ENCODE results near the gene ZNF366. TPM values are rescaled to one million over a fixed set of nuclear protein-coding genes. Genes with fewer than 3 reads are reported as not detected.

Gene ZNF366
- total RNA-seq, 2 experiments from 2014 or later = not detected

- no peak overlapping the region for H3K27ac Mint-ChIP-seq
- ChIA-PET CTCF (no interaction called here), POLR2A (no interaction called here)
- H3K27me3 Mint-ChIP-seq = peaks cover 26% of the 10 kb centered on the region
- no peaks in the 10 kb centered on the region for H3K36me3 Mint-ChIP-seq
- no peak overlapping the region for H3K4me3 Mint-ChIP-seq
- intact Hi-C loops (cut with micrococcal nuclease) = no loop called here
- H3K4me1 Mint-ChIP-seq (ENCODE audit: low read depth) = peaks cover 12% of the 10 kb centered on the region
- no peak for DNase-seq
- no peaks in the 10 kb centered on the region for H3K9me3 Mint-ChIP-seq
Observed at GRCh38 chr5:72468606-72469005, 38.6 kb downstream of the ZNF366 start.

GRCh38 chr5:72468024-72468423, 39.2 kb downstream of the ZNF366 start:
- no peak overlapping the region for H3K4me3 Mint-ChIP-seq
- H3K27me3 Mint-ChIP-seq = peaks cover 24% of the 10 kb centered on the region
- no peak overlapping the region for H3K27ac Mint-ChIP-seq
- ChIA-PET CTCF (no interaction called here), POLR2A (no interaction called here)
- H3K36me3 Mint-ChIP-seq = no peaks in the 10 kb centered on the region
- DNase-seq = no peak
- H3K4me1 Mint-ChIP-seq (ENCODE audit: low read depth) = peaks cover 12% of the 10 kb centered on the region
- no peaks in the 10 kb centered on the region for H3K9me3 Mint-ChIP-seq
- intact Hi-C loops (cut with micrococcal nuclease) = no loop called here

GRCh38 chr5:72467461-72467860, 39.7 kb downstream of the ZNF366 start:
- H3K4me1 Mint-ChIP-seq (ENCODE audit: low read depth) = peaks cover 12% of the 10 kb centered on the region
- H3K27ac Mint-ChIP-seq = no peak overlapping the region
- ChIA-PET POLR2A (no interaction called here), CTCF (no interaction called here)
- peaks cover 20% of the 10 kb centered on the region for H3K27me3 Mint-ChIP-seq
- H3K9me3 Mint-ChIP-seq = no peaks in the 10 kb centered on the region
- DNase-seq = no peak
- intact Hi-C loops (cut with micrococcal nuclease) = no loop called here
- no peak overlapping the region for H3K4me3 Mint-ChIP-seq
- H3K36me3 Mint-ChIP-seq = no peaks in the 10 kb centered on the region

GRCh38 chr5:72465601-72466563, 41.3 kb downstream of the ZNF366 start:
- ChIA-PET CTCF (no interaction called here), POLR2A (no interaction called here)
- intact Hi-C loops (cut with micrococcal nuclease) = no loop called here
- Mint-ChIP-seq H3K4me3 (no peak overlapping the region), H3K27me3 (peaks cover 16% of the 10 kb centered on the region), H3K4me1 (ENCODE audit: low read depth) (peaks cover 12% of the 10 kb centered on the region), H3K36me3 (no peaks in the 10 kb centered on the region), H3K9me3 (no peaks in the 10 kb centered on the region), H3K27ac (no peak overlapping the region)
- peak; percentile 32 for DNase-seq

- POLR2A ChIA-PET = no interaction called here
- Mint-ChIP-seq H3K36me3 (no peaks in the 10 kb centered on the region), H3K27me3 (peaks cover 10% of the 10 kb centered on the region), H3K4me3 (no peak overlapping the region), H3K4me1 (ENCODE audit: low read depth) (peaks cover 12% of the 10 kb centered on the region), H3K27ac (no peak overlapping the region), H3K9me3 (no peaks in the 10 kb centered on the region)
- CTCF ChIA-PET = no interaction called here
- DNase-seq = no peak
- intact Hi-C loops (cut with micrococcal nuclease) = no loop called here
Observed at GRCh38 chr5:72465066-72465465, 42.1 kb downstream of the ZNF366 start.

GRCh38 chr5:72464071-72464470, 43.1 kb downstream of the ZNF366 start:
- no peaks in the 10 kb centered on the region for H3K9me3 Mint-ChIP-seq
- H3K36me3 Mint-ChIP-seq = no peaks in the 10 kb centered on the region
- H3K4me3 Mint-ChIP-seq = no peak overlapping the region
- ChIA-PET CTCF (no interaction called here), POLR2A (no interaction called here)
- no peak overlapping the region for H3K27ac Mint-ChIP-seq
- peaks cover 12% of the 10 kb centered on the region for H3K4me1 Mint-ChIP-seq (ENCODE audit: low read depth)
- peaks cover 9% of the 10 kb centered on the region for H3K27me3 Mint-ChIP-seq
- no peak for DNase-seq
- intact Hi-C loops (cut with micrococcal nuclease) = no loop called here

- H3K4me3 Mint-ChIP-seq = no peak overlapping the region
- peaks cover 7% of the 10 kb centered on the region for H3K27me3 Mint-ChIP-seq
- ChIA-PET POLR2A (no interaction called here), CTCF (interaction anchor here (0.5 to 0.8 kb wide), 2 partner anchors 19 to 49 kb away, joined by 3 to 4 read pairs; no protein-coding TSS in a partner anchor)
- peaks cover 12% of the 10 kb centered on the region for H3K4me1 Mint-ChIP-seq (ENCODE audit: low read depth)
- H3K9me3 Mint-ChIP-seq = no peaks in the 10 kb centered on the region
- H3K36me3 Mint-ChIP-seq = no peaks in the 10 kb centered on the region
- H3K27ac Mint-ChIP-seq = no peak overlapping the region
- DNase-seq = no peak
- intact Hi-C loops (cut with micrococcal nuclease) = no loop called here
Observed at GRCh38 chr5:72463449-72464052, 43.7 kb downstream of the ZNF366 start.

GRCh38 chr5:72460413-72460812, 46.8 kb downstream of the ZNF366 start:
- H3K27me3 Mint-ChIP-seq = peaks cover 5% of the 10 kb centered on the region
- H3K4me3 Mint-ChIP-seq = no peak overlapping the region
- peaks cover 3% of the 10 kb centered on the region for H3K4me1 Mint-ChIP-seq (ENCODE audit: low read depth)
- no peak overlapping the region for H3K27ac Mint-ChIP-seq
- intact Hi-C loops (cut with micrococcal nuclease) = no loop called here
- no peaks in the 10 kb centered on the region for H3K36me3 Mint-ChIP-seq
- CTCF ChIA-PET = no interaction called here
- no peaks in the 10 kb centered on the region for H3K9me3 Mint-ChIP-seq
- POLR2A ChIA-PET = no interaction called here
- no peak for DNase-seq

- no peaks in the 10 kb centered on the region for H3K4me1 Mint-ChIP-seq (ENCODE audit: low read depth)
Observed at GRCh38 chr5:72459913-72460312, 47.3 kb downstream of the ZNF366 start.

GRCh38 chr5:72459089-72459661, 48.0 kb downstream of the ZNF366 start:
- DNase-seq = no peak
- intact Hi-C loops (cut with micrococcal nuclease) = no loop called here
- Mint-ChIP-seq H3K4me3 (no peak overlapping the region), H3K27me3 (peaks cover 5% of the 10 kb centered on the region), H3K9me3 (no peaks in the 10 kb centered on the region), H3K36me3 (no peaks in the 10 kb centered on the region), H3K27ac (no peak overlapping the region), H3K4me1 (ENCODE audit: low read depth) (no peaks in the 10 kb centered on the region)
- POLR2A ChIA-PET = no interaction called here
- CTCF ChIA-PET = no interaction called here

More at GRCh38 chr5:72459913-72460312, 47.3 kb downstream of the ZNF366 start:
- CTCF ChIA-PET = no interaction called here
- no peak for DNase-seq
- intact Hi-C loops (cut with micrococcal nuclease) = no loop called here
- POLR2A ChIA-PET = no interaction called here
- Mint-ChIP-seq H3K27ac (no peak overlapping the region), H3K4me3 (no peak overlapping the region), H3K9me3 (no peaks in the 10 kb centered on the region), H3K36me3 (no peaks in the 10 kb centered on the region), H3K27me3 (peaks cover 5% of the 10 kb centered on the region)

- Mint-ChIP-seq H3K27ac (no peak overlapping the region), H3K4me1 (ENCODE audit: low read depth) (no peaks in the 10 kb centered on the region), H3K27me3 (peaks cover 1% of the 10 kb centered on the region), H3K36me3 (no peaks in the 10 kb centered on the region), H3K9me3 (no peaks in the 10 kb centered on the region), H3K4me3 (no peak overlapping the region)
- intact Hi-C loops (cut with micrococcal nuclease) = no loop called here
- DNase-seq = no peak
- ChIA-PET CTCF (no interaction called here), POLR2A (no interaction called here)
Observed at GRCh38 chr5:72458407-72458806, 48.8 kb downstream of the ZNF366 start.

GRCh38 chr5:72457491-72457890, 49.7 kb downstream of the ZNF366 start:
- Mint-ChIP-seq H3K36me3 (no peaks in the 10 kb centered on the region), H3K4me3 (no peak overlapping the region), H3K27me3 (no peaks in the 10 kb centered on the region), H3K4me1 (ENCODE audit: low read depth) (no peaks in the 10 kb centered on the region), H3K27ac (no peak overlapping the region), H3K9me3 (no peaks in the 10 kb centered on the region)
- intact Hi-C loops (cut with micrococcal nuclease) = no loop called here
- ChIA-PET CTCF (no interaction called here), POLR2A (no interaction called here)
- DNase-seq = no peak
